Gastrocnemius medialis (tissue), 4 donors: ENCODE data around the gene PPOX. TPM values are rescaled to one million over a fixed set of nuclear protein-coding genes. Genes with fewer than 3 reads are reported as not detected.

ENCODE experiments used
- ATAC-seq, 2 donors: fragments of 150-250 bp; one replicate each; pipeline ENCODE4 v1.9.1; 2016
- DNase-seq, 2 donors: peaks; one replicate each; pipeline ENCODE4 v3.0.0-alpha.2; 2019
- H3K27ac ChIP-seq, 4 donors: fragments of 200-600 bp; sonication (generic); 1 replicate in 1 of 4; 2 replicates in 3 of 4; pipeline ENCODE4 v1.5.1; 2016 to 2018; ENCODE audit warnings: mild to moderate bottlenecking in 2 of 4, moderate library complexity in 1 of 4
- H3K27me3 ChIP-seq, 3 donors: fragments of 200-600 bp; sonication (generic) in 2 of 3; 1 replicate in 1 of 3; 2 replicates in 2 of 3; pipeline versions ENCODE4 v1.5.1 to v1.6.0; 2016 to 2019; ENCODE audit warnings: mild to moderate bottlenecking in 1 of 3, moderate library complexity in 1 of 3
- H3K36me3 ChIP-seq, 2 donors: fragments of 200-600 bp; sonication (generic) in 1 of 2; one replicate each; pipeline ENCODE4 v1.5.1; 2017 to 2018
- H3K4me1 ChIP-seq, 2 donors: fragments of 200-600 bp; sonication (generic) in 1 of 2; one replicate each; pipeline ENCODE4 v1.5.1; 2016 to 2017; ENCODE audit warnings: mild to moderate bottlenecking in 2 of 2
- H3K4me3 ChIP-seq, 4 donors: fragments of 200-600 bp; sonication (generic) in 3 of 4; 1 replicate in 1 of 4; 2 replicates in 3 of 4; pipeline ENCODE4 v1.5.1; 2016 to 2019; ENCODE audit warnings: mild to moderate bottlenecking in 2 of 4
- H3K9me3 ChIP-seq, 3 donors: fragments of 200-600 bp; sonication (generic) in 2 of 3; 1 replicate in 1 of 3; 2 replicates in 2 of 3; pipeline ENCODE4 v1.5.1; 2016 to 2019
- CTCF ChIP-seq, 5 experiments: fragments of 450-650 bp in 3 of 5; fragments of 200-600 bp in 2 of 5; sonication (generic) in 2 of 5; IDR thresholded peaks in 4 of 5; conservative IDR thresholded peaks in 1 of 5; 1 replicate in 4 of 5; 2 replicates in 1 of 5; pipeline ENCODE4 v1.5.1; 2016 to 2019; ENCODE audit warnings: antibody characterized with exemption in 5 of 5, mild to moderate bottlenecking in 3 of 5, moderate library complexity in 3 of 5
- POLR2A ChIP-seq, 2 donors: fragments of 450-650 bp; IDR thresholded peaks; one replicate each; pipeline ENCODE4 v1.6.1; 2017; ENCODE audit warnings: antibody characterized with exemption in 2 of 2, mild to moderate bottlenecking in 2 of 2, moderate library complexity in 2 of 2
- in situ Hi-C, 4 donors: fragments of 200-750 bp; cut with MboI; loops; one replicate each; pipeline versions ENCODE4 v1.15.0 to v1.8.0; 2017; ENCODE audit warnings: low sequenced_read_pairs in 4 of 4
- intact Hi-C: fragments of 100-400 bp; cut with DNase I; formaldehyde crosslinking; loops from one replicate; pipeline ENCODE4 v1.15.1; 2023; ENCODE audit warnings: low total_unique reads
- total RNA-seq, 4 donors: library from RNA; depleted of rRNA; stranded (reverse); fragments of >200 nt; gene quantifications; one replicate each; pipeline versions ENCODE4 v1.1.0 to v1.2.3, GENCODE V29; 2016

Gene PPOX
- total RNA-seq, 4 donors from 2014 or later = 4.0 to 14.7 (median 7.3) TPM

GRCh38 chr1:161200992-161201835 lies 35.0 kb downstream of the PPOX start:
- H3K9me3 ChIP-seq = no peaks in the 10 kb centered on the region

DNA sequence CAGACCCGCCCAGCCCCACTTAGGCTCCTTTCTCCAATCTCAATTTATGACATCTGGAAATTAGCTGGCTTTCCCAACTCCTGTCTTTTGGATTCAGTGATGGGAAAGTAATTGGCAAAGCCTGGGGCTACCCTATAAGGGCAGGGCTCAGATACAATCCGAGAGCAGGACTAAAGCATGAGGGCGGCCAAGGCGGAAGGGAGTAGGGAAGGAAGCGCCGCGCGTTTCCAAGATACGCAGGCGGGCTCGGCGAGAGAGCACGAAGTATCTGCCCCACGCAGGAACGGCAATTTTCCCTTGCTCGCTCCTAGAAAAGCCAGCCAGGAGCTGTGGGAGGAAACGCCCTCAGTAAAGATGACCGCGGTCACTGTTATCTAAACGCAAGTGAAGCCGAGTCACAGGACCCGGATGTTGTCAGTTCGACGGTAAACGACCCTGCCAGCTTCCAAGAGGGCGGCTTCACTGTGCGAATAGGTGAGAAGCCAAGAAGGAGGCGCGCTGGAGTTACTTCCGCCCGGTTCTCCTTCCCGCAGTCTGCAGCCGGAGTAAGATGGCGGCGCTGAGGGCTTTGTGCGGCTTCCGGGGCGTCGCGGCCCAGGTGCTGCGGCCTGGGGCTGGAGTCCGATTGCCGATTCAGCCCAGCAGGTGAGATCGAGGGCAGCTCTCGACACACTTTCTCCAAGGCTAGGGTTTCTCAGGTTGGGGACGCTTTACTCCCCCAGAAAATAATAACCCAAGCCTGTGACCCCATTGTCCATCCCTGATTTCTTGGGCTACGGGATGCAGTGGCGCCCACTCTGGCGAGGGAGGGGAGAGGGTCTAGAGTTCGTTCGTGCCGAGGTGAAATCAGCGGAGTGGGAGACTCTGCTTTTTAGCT lies 35.8 kb downstream of the PPOX start, which contains the start of gene NDUFS2:
Gene NDUFS2, plus strand, starts transcription at position 532 of the 877 bp plus-strand sequence. Its CDS starts 19 bp downstream, at position 551.
- Histone ChIP-seq H3K4me1 (peaks cover 58 to 81% of the 10 kb centered on the region in 2 donors), H3K36me3 (peaks cover 0 to 34% of the 10 kb centered on the region in 2 donors), H3K27me3 (no peaks in the 10 kb centered on the region), H3K27ac (peak within 1 kb of the TSS; percentile 94 to 99 (median 98)), H3K9me3 (no peaks in the 10 kb centered on the region), H3K4me3 (peak within 1 kb of the TSS; percentile 66 to 93 (median 84))
- peak; percentile 99 for DNase-seq
- in situ Hi-C loops (loop anchor here in 2 of 4 donors (25.0 kb wide), 1 partner anchor 535 kb away; the partner anchor contains the start of gene DUSP12 (in 2 of the 2)), intact Hi-C loops (loop anchor here (1.0 to 5.0 kb wide), 4 partner anchors 25 to 185 kb away; partner anchors contain the start of genes DEDD and TOMM40L)
- ATAC-seq = peak; percentile 97
- peak in 1 of 5 experiments; percentile 18 for TF ChIP-seq CTCF (IDR thresholded peaks at IDR 0.05 in 4 of 5, conservative IDR thresholded peaks at IDR 0.05 in 1 of 5)
- TF ChIP-seq POLR2A (IDR thresholded peaks at IDR 0.05) = peak; percentile 82 to 86

More at GRCh38 chr1:161200992-161201835, 35.0 kb downstream of the PPOX start:
- H3K4me1 ChIP-seq = peaks cover 58 to 73% of the 10 kb centered on the region in 2 donors
- H3K4me3 ChIP-seq = peak overlapping the region; percentile 66 to 93 (median 84)
- peak in 1 of 2 donors; percentile 5 for TF ChIP-seq POLR2A (IDR thresholded peaks at IDR 0.05)
- TF ChIP-seq CTCF (IDR thresholded peaks at IDR 0.05 in 4 of 5, conservative IDR thresholded peaks at IDR 0.05 in 1 of 5) = no peak
- intact Hi-C loops = loop anchor here (5.0 kb wide), 1 partner anchor 186 kb away; no protein-coding TSS in a partner anchor
- ATAC-seq (peak; percentile 20 to 40), DNase-seq (peak; percentile 40 to 56)
- in situ Hi-C loops = loop anchor here in 2 of 4 donors (25.0 kb wide), 1 partner anchor 536 kb away; the partner anchor contains the start of gene DUSP12 (in 2 of the 2)
- no peaks in the 10 kb centered on the region for H3K27me3 ChIP-seq
- peaks cover 0 to 25% of the 10 kb centered on the region in 2 donors for H3K36me3 ChIP-seq
- H3K27ac ChIP-seq = peak overlapping the region; percentile 94 to 99 (median 98)

DNA sequence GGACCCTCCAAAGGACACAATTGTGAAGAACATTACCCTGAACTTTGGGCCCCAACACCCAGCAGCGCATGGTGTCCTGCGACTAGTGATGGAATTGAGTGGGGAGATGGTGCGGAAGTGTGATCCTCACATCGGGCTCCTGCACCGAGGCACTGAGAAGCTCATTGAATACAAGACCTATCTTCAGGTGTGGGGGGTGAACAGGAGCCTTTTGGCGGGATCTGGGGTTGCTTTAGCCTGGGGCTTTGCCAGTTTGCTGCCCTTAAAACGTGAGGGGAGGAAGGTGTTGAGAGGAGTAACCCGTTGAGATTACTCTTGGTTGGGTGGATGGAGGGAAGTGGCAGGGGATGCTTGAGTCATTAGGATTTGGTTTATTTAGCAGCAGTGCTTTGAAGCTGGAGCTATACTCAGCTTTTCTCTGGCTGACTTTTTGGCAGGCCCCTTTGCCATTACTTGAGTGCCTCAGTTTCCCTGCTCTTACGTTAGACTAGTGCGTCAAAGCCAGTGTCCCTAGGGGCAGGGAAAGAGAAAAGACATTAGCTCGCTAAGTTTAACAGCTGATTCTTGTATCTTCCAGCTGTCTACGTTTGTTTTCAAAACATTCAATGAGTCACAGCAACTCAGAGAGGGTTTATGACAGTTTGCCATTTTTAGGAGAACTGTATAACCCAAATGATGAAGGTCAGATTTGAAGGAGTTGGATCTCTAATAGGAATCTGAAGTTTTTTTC lies 40.4 kb downstream of the PPOX start:
- peaks cover 19 to 54% of the 10 kb centered on the region in 2 donors for H3K4me1 ChIP-seq
- in situ Hi-C loops (loop anchor here in 2 of 4 donors (25.0 kb wide), 1 partner anchor 531 kb away; the partner anchor contains the start of gene DUSP12 (in 2 of the 2)), intact Hi-C loops (no loop called here)
- no peak overlapping the region for H3K4me3 ChIP-seq
- H3K27ac ChIP-seq = peak overlapping the region; percentile 77 to 99 (median 96)
- no peaks in the 10 kb centered on the region for H3K27me3 ChIP-seq
- H3K9me3 ChIP-seq = no peaks in the 10 kb centered on the region
- no peak for ATAC-seq
- TF ChIP-seq POLR2A (IDR thresholded peaks at IDR 0.05) (no peak), CTCF (IDR thresholded peaks at IDR 0.05 in 4 of 5, conservative IDR thresholded peaks at IDR 0.05 in 1 of 5) (no peak)
- H3K36me3 ChIP-seq = peaks cover 0 to 69% of the 10 kb centered on the region in 2 donors
- no peak for DNase-seq
